Measurements from ENCODE around the gene IRF7.

- TF ChIP-seq, protein P1, sequence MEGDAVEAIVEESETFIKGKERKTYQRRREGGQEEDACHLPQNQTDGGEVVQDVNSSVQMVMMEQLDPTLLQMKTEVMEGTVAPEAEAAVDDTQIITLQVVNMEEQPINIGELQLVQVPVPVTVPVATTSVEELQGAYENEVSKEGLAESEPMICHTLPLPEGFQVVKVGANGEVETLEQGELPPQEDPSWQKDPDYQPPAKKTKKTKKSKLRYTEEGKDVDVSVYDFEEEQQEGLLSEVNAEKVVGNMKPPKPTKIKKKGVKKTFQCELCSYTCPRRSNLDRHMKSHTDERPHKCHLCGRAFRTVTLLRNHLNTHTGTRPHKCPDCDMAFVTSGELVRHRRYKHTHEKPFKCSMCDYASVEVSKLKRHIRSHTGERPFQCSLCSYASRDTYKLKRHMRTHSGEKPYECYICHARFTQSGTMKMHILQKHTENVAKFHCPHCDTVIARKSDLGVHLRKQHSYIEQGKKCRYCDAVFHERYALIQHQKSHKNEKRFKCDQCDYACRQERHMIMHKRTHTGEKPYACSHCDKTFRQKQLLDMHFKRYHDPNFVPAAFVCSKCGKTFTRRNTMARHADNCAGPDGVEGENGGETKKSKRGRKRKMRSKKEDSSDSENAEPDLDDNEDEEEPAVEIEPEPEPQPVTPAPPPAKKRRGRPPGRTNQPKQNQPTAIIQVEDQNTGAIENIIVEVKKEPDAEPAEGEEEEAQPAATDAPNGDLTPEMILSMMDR (IDR thresholded peaks at IDR 0.05), result no peak
- no peak for TF ChIP-seq POLR2A (IDR thresholded peaks at IDR 0.05)
These were observed 1.6 kb downstream of the IRF7 start for GRCh38 chr11:614021-614622.
